H1 (cell line): ENCODE measurements around the gene CA10. TPM values are rescaled to one million over a fixed set of nuclear protein-coding genes. Genes with fewer than 3 reads are reported as not detected.

Experiments
- CTCF ChIA-PET: fragments of 300-600 bp; sonication (Branson Sonifier 250); formaldehyde crosslinking; loops from one replicate; lab custom pipeline; 2021; ENCODE audit not compliant: partially characterized antibody; lab: Charles Lee
- POLR2A ChIA-PET: fragments of 300-600 bp; sonication (Branson Sonifier 250); formaldehyde crosslinking; loops from one replicate; lab custom pipeline; 2021; ENCODE audit warnings: inconsistent platforms; ENCODE audit not compliant: partially characterized antibody; lab: Charles Lee
- DNase-seq, 2 experiments: peaks; one replicate each; pipeline versions ENCODE4 v3.0.0 to v3.0.0-alpha.2; 2010 to 2022; ENCODE audit warnings: low spot score in 2 of 2, low read depth in 1 of 2, mixed read lengths in 1 of 2
- FAIRE-seq: peaks from 2 replicates; lab custom pipeline; 2011; peaks lifted over from hg19 to GRCh38; lab: Jason Lieb, UNC
- H2AFZ ChIP-seq: 2 replicates; pipeline ENCODE4 v1.8.1; 2012; ENCODE audit warnings: low read length, inconsistent platforms
- H2AK5ac ChIP-seq: 2 replicates; pipeline ENCODE4 v1.6.1; 2013; ENCODE audit warnings: low read depth, low read length
- H2BK120ac ChIP-seq: replicated peaks from 2 replicates; pipeline ENCODE3; 2013; ENCODE audit warnings: low read depth, low read length, inconsistent platforms
- H2BK12ac ChIP-seq: 2 replicates; pipeline ENCODE4 v1.6.1; 2013; ENCODE audit warnings: low read depth, low read length
- H2BK15ac ChIP-seq: 2 replicates; pipeline ENCODE4 v1.6.1; 2013; ENCODE audit warnings: low read length
- H2BK20ac ChIP-seq: 2 replicates; pipeline ENCODE4 v1.6.1; 2013; ENCODE audit warnings: low read length
- H2BK5ac ChIP-seq: 2 replicates; pipeline ENCODE4 v1.6.1; 2013; ENCODE audit warnings: low read depth, low read length
- H3K14ac ChIP-seq: 2 replicates; pipeline ENCODE4 v1.6.1; 2013; ENCODE audit warnings: inconsistent platforms; ENCODE audit not compliant: insufficient read length
- H3K18ac ChIP-seq: 2 replicates; pipeline ENCODE4 v1.6.1; 2013; ENCODE audit warnings: low read length; ENCODE audit errors: extremely low read depth
- H3K23ac ChIP-seq: 2 replicates; pipeline ENCODE4 v1.6.1; 2013; ENCODE audit warnings: inconsistent platforms; ENCODE audit not compliant: insufficient read length
- H3K23me2 ChIP-seq: 2 replicates; pipeline ENCODE4 v1.6.1; 2013; ENCODE audit warnings: low read depth, low read length
- H3K27ac ChIP-seq: 2 replicates; pipeline ENCODE4 v1.6.1; 2011; ENCODE audit warnings: low read depth, low read length, inconsistent platforms
- H3K27me3 ChIP-seq, 4 experiments: replicated peaks in 1 of 4; 1 replicate in 1 of 4; 2 replicates in 3 of 4; pipeline versions ENCODE4 v1.6.1 to v1.8.1; 2011 to 2013; ENCODE audit warnings: low read length in 3 of 4, mild to moderate bottlenecking in 3 of 4, inconsistent platforms in 2 of 4, mixed read lengths in 2 of 4, moderate library complexity in 1 of 4; ENCODE audit not compliant: control insufficient read depth in 3 of 4, insufficient read depth in 3 of 4; ENCODE audit errors: extremely low read depth in 1 of 4
- H3K36me3 ChIP-seq, 4 experiments: 2 replicates each; pipeline versions ENCODE4 v1.6.1 to v1.8.1; 2011 to 2013; ENCODE audit warnings: mild to moderate bottlenecking in 4 of 4, low read length in 3 of 4, moderate library complexity in 2 of 4, control low read depth in 1 of 4, inconsistent platforms in 1 of 4; ENCODE audit not compliant: insufficient read depth in 4 of 4, control insufficient read depth in 2 of 4
- H3K4ac ChIP-seq: replicated peaks from 2 replicates; pipeline ENCODE3; 2013; ENCODE audit warnings: low read length, low read depth, mixed read lengths, inconsistent platforms; ENCODE audit not compliant: insufficient read length
- H3K4me1 ChIP-seq, 4 experiments: replicated peaks in 1 of 4; 1 replicate in 1 of 4; 2 replicates in 3 of 4; pipeline versions ENCODE4 v1.6.1 to v1.8.1; 2011 to 2013; ENCODE audit warnings: low read length in 3 of 4, inconsistent platforms in 2 of 4, mixed read lengths in 1 of 4; ENCODE audit not compliant: insufficient read depth in 4 of 4, control insufficient read depth in 3 of 4
- H3K4me2 ChIP-seq, 2 experiments: 2 replicates each; pipeline versions ENCODE4 v1.6.1 to v1.8.1; 2011 to 2013; ENCODE audit warnings: low read depth in 2 of 2, low read length in 2 of 2, control low read depth in 1 of 2, inconsistent platforms in 1 of 2, mild to moderate bottlenecking in 1 of 2; ENCODE audit not compliant: insufficient read depth in 1 of 2
- H3K4me3 ChIP-seq, 4 experiments: fragments of 200-600, 300-600 bp in 1 of 4; sonication (generic), shearing (Covaris generic), sonication (Bioruptor Twin) in 1 of 4; 2 replicates each; pipeline versions ENCODE4 v1.5.1 to v1.8.1; 2011 to 2016; ENCODE audit warnings: low read length in 4 of 4, low read depth in 3 of 4, control low read depth in 2 of 4, inconsistent platforms in 2 of 4, mild to moderate bottlenecking in 2 of 4, mixed read lengths in 1 of 4, moderate library complexity in 1 of 4; ENCODE audit not compliant: insufficient read depth in 2 of 4; ENCODE audit errors: extremely low read depth in 1 of 4
- H3K56ac ChIP-seq: replicated peaks from 2 replicates; pipeline ENCODE3; 2013; ENCODE audit warnings: low read depth, mild to moderate bottlenecking, mixed read lengths, low read length, inconsistent platforms; ENCODE audit not compliant: insufficient read length
- H3K79me1 ChIP-seq: 2 replicates; pipeline ENCODE4 v1.6.1; 2013; ENCODE audit warnings: low read depth, low read length, control low read depth
- H3K79me2 ChIP-seq, 2 experiments: 2 replicates each; pipeline versions ENCODE4 v1.6.1 to v1.8.1; 2012 to 2013; ENCODE audit warnings: low read length in 2 of 2, mild to moderate bottlenecking in 2 of 2, inconsistent platforms in 1 of 2; ENCODE audit not compliant: insufficient read depth in 2 of 2, control insufficient read depth in 1 of 2
- H3K9ac ChIP-seq, 4 experiments: replicated peaks in 1 of 4; 1 replicate in 1 of 4; 2 replicates in 3 of 4; pipeline versions ENCODE4 v1.6.1 to v1.8.1; 2011 to 2013; ENCODE audit warnings: low read depth in 3 of 4, low read length in 3 of 4, control low read depth in 2 of 4, mild to moderate bottlenecking in 2 of 4, moderate library complexity in 2 of 4, inconsistent platforms in 1 of 4; ENCODE audit errors: extremely low read depth in 1 of 4
- H3K9me3 ChIP-seq, 2 experiments: 2 replicates each; pipeline versions ENCODE4 v1.6.1 to v1.8.1; 2012 to 2013; ENCODE audit warnings: mild to moderate bottlenecking in 2 of 2, moderate library complexity in 2 of 2, control low read depth in 1 of 2, inconsistent platforms in 1 of 2, low read depth in 1 of 2, low read length in 1 of 2, mixed read lengths in 1 of 2; ENCODE audit not compliant: insufficient read depth in 2 of 2
- H4K20me1 ChIP-seq, 2 experiments: replicated peaks in 1 of 2; 2 replicates each; pipeline versions ENCODE3 to v1.8.1; 2011 to 2013; ENCODE audit warnings: inconsistent platforms in 2 of 2, low read length in 2 of 2, mild to moderate bottlenecking in 1 of 2; ENCODE audit not compliant: insufficient read depth in 2 of 2, control insufficient read depth in 1 of 2
- H4K5ac ChIP-seq: 2 replicates; pipeline ENCODE4 v1.6.1; 2013; ENCODE audit warnings: low read length, low read depth, mixed read lengths, inconsistent platforms; ENCODE audit not compliant: insufficient read length
- H4K8ac ChIP-seq: 2 replicates; pipeline ENCODE4 v1.8.0; 2013; ENCODE audit warnings: mild to moderate bottlenecking, moderate library complexity, low read length, inconsistent platforms; ENCODE audit not compliant: insufficient read depth; ENCODE audit errors: extremely low read depth
- H4K91ac ChIP-seq: replicated peaks from 2 replicates; pipeline ENCODE3; 2013; ENCODE audit warnings: low read length, mixed read lengths, inconsistent platforms; ENCODE audit not compliant: insufficient read length
- BRCA1 ChIP-seq: IDR thresholded peaks from 2 replicates; pipeline ENCODE4 v1.6.1; 2012; ENCODE audit warnings: low read depth, low read length, improper control_type of control experiment
- CEBPB ChIP-seq: IDR thresholded peaks from 2 replicates; pipeline ENCODE4 v1.6.1; 2012; ENCODE audit warnings: low read depth, low read length
- EGR1 ChIP-seq: IDR thresholded peaks from 2 replicates; pipeline ENCODE4 v1.6.1; 2011; ENCODE audit warnings: low read depth, low read length, borderline replicate concordance
- EP300 ChIP-seq, 2 experiments: IDR thresholded peaks; 1 replicate in 1 of 2; 2 replicates in 1 of 2; pipeline ENCODE4 v1.6.1; 2011 to 2012; ENCODE audit warnings: low read depth in 2 of 2, low read length in 2 of 2, mild to moderate bottlenecking in 2 of 2, borderline replicate concordance in 1 of 2, inconsistent platforms in 1 of 2, moderate library complexity in 1 of 2
- GTF2F1 ChIP-seq: IDR thresholded peaks from 2 replicates; pipeline ENCODE4 v1.6.1; 2012; ENCODE audit warnings: low read depth, low read length, improper control_type of control experiment, borderline replicate concordance
- KDM5A ChIP-seq: fragments of 200-600 bp; IDR thresholded peaks from 2 replicates; pipeline ENCODE4 v1.7.1; 2012; ENCODE audit warnings: mild to moderate bottlenecking, low read length, inconsistent platforms, mixed read lengths
- MAFK ChIP-seq: IDR thresholded peaks from 2 replicates; pipeline ENCODE4 v1.6.1; 2012; ENCODE audit warnings: low read depth, mild to moderate bottlenecking, improper control_type of control experiment, low read length
- PHF8 ChIP-seq: fragments of 200-600 bp; sonication (generic); conservative IDR thresholded peaks from 2 replicates; pipeline ENCODE4 v1.7.1; 2012; ENCODE audit warnings: low read depth, mild to moderate bottlenecking, inconsistent platforms, low read length, moderate library complexity
- POLR2A ChIP-seq, 2 experiments: IDR thresholded peaks; 1 replicate in 1 of 2; 2 replicates in 1 of 2; pipeline ENCODE4 v1.6.1; 2011; ENCODE audit warnings: low read depth in 2 of 2, low read length in 2 of 2, mild to moderate bottlenecking in 2 of 2; ENCODE audit errors: control extremely low read depth in 1 of 2
- RBBP5 ChIP-seq: IDR thresholded peaks from 2 replicates; pipeline ENCODE4 v1.7.1; 2012; ENCODE audit warnings: low read depth, mild to moderate bottlenecking, inconsistent platforms, low read length, moderate library complexity, borderline replicate concordance
- TCF12 ChIP-seq: IDR thresholded peaks from 2 replicates; pipeline ENCODE4 v1.6.1; 2011; ENCODE audit warnings: low read depth, mild to moderate bottlenecking, low read length
- WGBS, 2 experiments: shearing (Covaris generic) in 1 of 2; methylation state at CpG; one replicate each; pipeline versions ENCODE4 v1.1.6 to v1.1.7; 2013 to 2015; ENCODE audit warnings: low lambda C conversion rate in 2 of 2, mixed read lengths in 2 of 2, inconsistent platforms in 1 of 2, low coverage in 1 of 2, missing lambda C conversion rate in 1 of 2; ENCODE audit not compliant: insufficient replicate concordance in 2 of 2, insufficient coverage in 1 of 2, insufficient read length in 1 of 2; ENCODE audit errors: extremely low coverage in 1 of 2, missing lambda C conversion rate in 1 of 2; 5-methylcytosine and 5-hydroxymethylcytosine counted together
- polyA plus RNA-seq, 7 experiments: library from polyadenylated mRNA; depleted of rRNA in 3 of 7; stranded (reverse) in 5 of 7; unstranded in 2 of 7; fragments of >200 nt in 5 of 7; fragments of 200-250 nt in 2 of 7; gene quantifications; 1 replicate in 5 of 7; 2 replicates in 1 of 7; 4 replicates in 1 of 7; pipeline versions ENCODE4 v1.2.1 to v1.2.3, GENCODE V29; 2011 to 2013; ENCODE audit warnings: missing spikeins in 2 of 7, mixed read lengths in 2 of 7
- total RNA-seq: library from RNA; stranded (reverse); fragmentation: NEBNext Ultra II Directional; extraction: Animal tissue kit (Norgen Biotek cat#: 25700); gene quantifications from 2 replicates; pipeline ENCODE4 v1.2.1, GENCODE V29; 2021
- TF ChIP-seq, protein P1 (sequence below): IDR thresholded peaks from 2 replicates; pipeline ENCODE4 v1.6.1; 2011; ENCODE audit warnings: low read depth, mild to moderate bottlenecking, low read length; ENCODE audit not compliant: insufficient read depth

Gene CA10
- total and polyA plus RNA-seq, 2 of the 8 experiments (the other 6 are each of a cell fraction or from before 2014, with no cell fraction given) = 0.60 to 0.63 TPM

DNA sequence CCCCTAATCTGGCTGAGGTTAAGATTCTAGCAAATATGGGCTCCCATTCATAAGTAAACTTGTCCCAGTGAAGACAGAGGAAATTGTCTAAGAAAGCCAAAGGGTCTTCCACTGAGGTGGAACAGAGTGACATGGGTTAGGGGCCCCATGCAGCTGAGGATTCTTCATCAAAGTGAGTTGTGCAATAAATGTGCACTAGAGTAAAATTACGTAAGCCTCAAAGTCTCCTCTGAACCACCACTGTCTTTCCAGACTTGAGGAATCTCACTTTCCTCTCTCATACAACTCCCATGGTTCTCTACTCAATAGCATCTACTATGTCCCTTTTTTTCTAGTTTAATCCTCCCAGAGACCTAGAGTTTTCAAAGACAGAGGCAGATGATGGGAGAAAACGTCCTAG is 132.4 kb downstream of the CA10 start:
- H3K18ac ChIP-seq = no peak overlapping the region
- DNase-seq (no peak), FAIRE-seq (no peak)
- H3K79me1 ChIP-seq = no peaks in the 10 kb centered on the region
- no peaks in the 10 kb centered on the region for H3K36me3 ChIP-seq
- no peak overlapping the region for H3K4me3 ChIP-seq
- ChIA-PET CTCF (no interaction called here), POLR2A (no interaction called here)
- H2BK5ac ChIP-seq = no peak overlapping the region
- TF ChIP-seq PHF8 = no peak
- TF ChIP-seq KDM5A = no peak
- no peak for TF ChIP-seq RBBP5
- no peak for TF ChIP-seq MAFK
- TF ChIP-seq, protein P1, sequence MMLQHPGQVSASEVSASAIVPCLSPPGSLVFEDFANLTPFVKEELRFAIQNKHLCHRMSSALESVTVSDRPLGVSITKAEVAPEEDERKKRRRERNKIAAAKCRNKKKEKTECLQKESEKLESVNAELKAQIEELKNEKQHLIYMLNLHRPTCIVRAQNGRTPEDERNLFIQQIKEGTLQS = no peak
- TF ChIP-seq GTF2F1 = no peak
- no peak for TF ChIP-seq TCF12
- no peak for TF ChIP-seq EP300 (IDR thresholded peaks at IDR 0.05; ENCODE audit: borderline replicate concordance in 1 of 2, low read depth in 2 of 2, low read length in 2 of 2)
- TF ChIP-seq BRCA1 = no peak
- TF ChIP-seq EGR1 = no peak
- no peak for TF ChIP-seq CEBPB
- no peak for TF ChIP-seq POLR2A (IDR thresholded peaks at IDR 0.05; ENCODE audit: control extremely low read depth in 1 of 2, low read depth in 2 of 2, low read length in 2 of 2)
- H3K4ac ChIP-seq = no peak overlapping the region
- no peak overlapping the region for H2AFZ ChIP-seq
- no peaks in the 10 kb centered on the region for H4K20me1 ChIP-seq
- no peak overlapping the region for H2BK12ac ChIP-seq
- no peak overlapping the region for H3K14ac ChIP-seq
- H4K5ac ChIP-seq = no peak overlapping the region
- no peak overlapping the region for H3K27ac ChIP-seq
- H2BK120ac ChIP-seq = no peak overlapping the region
- H4K91ac ChIP-seq = no peak overlapping the region
- no peak overlapping the region for H2AK5ac ChIP-seq
- no peaks in the 10 kb centered on the region for H3K23me2 ChIP-seq
- H3K79me2 ChIP-seq = no peaks in the 10 kb centered on the region
- no peak overlapping the region for H4K8ac ChIP-seq
- H3K9ac ChIP-seq = no peak overlapping the region
- no peak overlapping the region for H3K23ac ChIP-seq
- H2BK20ac ChIP-seq = no peak overlapping the region
- H3K4me2 ChIP-seq = no peak overlapping the region
- WGBS, 2 experiments = 91% methylated on average over 2 of the region's 2 CpGs; no CpG with 5 or more reads in 1 of the 2 experiments
- H3K4me1 ChIP-seq = no peaks in the 10 kb centered on the region
- H3K27me3 ChIP-seq = no peaks in the 10 kb centered on the region
- no peak overlapping the region for H2BK15ac ChIP-seq
- H3K56ac ChIP-seq = no peak overlapping the region
- H3K9me3 ChIP-seq = no peaks in the 10 kb centered on the region
